ENCODE results near the gene RARS1. TPM values are rescaled to one million over a fixed set of nuclear protein-coding genes. Genes with fewer than 3 reads are reported as not detected.

The RARS1 gene
- total RNA-seq, 4 donors from 2014 or later: 80.4 to 253 (median 102) TPM

GRCh38 chr5:168550656-168551055 is 64.4 kb downstream of the RARS1 start:
- no peak for TF ChIP-seq POLR2A (IDR thresholded peaks at IDR 0.05)
- no peak for TF ChIP-seq CTCF (IDR thresholded peaks at IDR 0.05)
- no peaks in the 10 kb centered on the region for H3K4me1 ChIP-seq
- no peaks in the 10 kb centered on the region for H3K36me3 ChIP-seq
- no peak for DNase-seq
- no peaks in the 10 kb centered on the region for H3K9me3 ChIP-seq
- intact Hi-C loops (cut with DNase I; ENCODE audit: low total_unique reads): no loop called here
- H3K4me3 ChIP-seq: no peak overlapping the region
- no peaks in the 10 kb centered on the region for H3K27me3 ChIP-seq
- no peak overlapping the region for H3K27ac ChIP-seq

DNA sequence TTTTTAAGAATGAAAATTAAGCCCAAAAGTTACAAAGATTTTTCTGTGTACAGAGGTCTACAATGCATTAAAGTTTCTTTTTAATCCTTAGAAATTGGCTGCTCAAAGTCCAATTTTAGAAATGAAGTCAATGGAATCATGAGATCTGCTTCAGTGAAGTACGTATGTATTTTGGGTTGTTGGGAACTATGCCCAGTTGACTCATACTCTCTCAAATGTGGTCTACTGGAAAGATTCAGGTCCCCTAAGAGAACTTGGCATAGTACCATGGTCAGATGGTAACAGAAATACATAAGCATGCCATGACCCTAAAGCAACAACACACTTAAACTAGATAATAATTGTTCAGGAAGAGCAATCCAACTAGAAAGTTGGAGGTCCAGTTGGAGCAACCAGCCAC is 65.9 kb downstream of the RARS1 start:
- DNase-seq: no peak
- intact Hi-C loops (cut with DNase I; ENCODE audit: low total_unique reads): no loop called here
- Histone ChIP-seq H3K4me1 (no peaks in the 10 kb centered on the region), H3K27me3 (no peaks in the 10 kb centered on the region), H3K9me3 (no peaks in the 10 kb centered on the region), H3K4me3 (no peak overlapping the region), H3K36me3 (no peaks in the 10 kb centered on the region), H3K27ac (no peak overlapping the region)
- TF ChIP-seq CTCF (IDR thresholded peaks at IDR 0.05): no peak
- TF ChIP-seq POLR2A (IDR thresholded peaks at IDR 0.05): no peak

DNA sequence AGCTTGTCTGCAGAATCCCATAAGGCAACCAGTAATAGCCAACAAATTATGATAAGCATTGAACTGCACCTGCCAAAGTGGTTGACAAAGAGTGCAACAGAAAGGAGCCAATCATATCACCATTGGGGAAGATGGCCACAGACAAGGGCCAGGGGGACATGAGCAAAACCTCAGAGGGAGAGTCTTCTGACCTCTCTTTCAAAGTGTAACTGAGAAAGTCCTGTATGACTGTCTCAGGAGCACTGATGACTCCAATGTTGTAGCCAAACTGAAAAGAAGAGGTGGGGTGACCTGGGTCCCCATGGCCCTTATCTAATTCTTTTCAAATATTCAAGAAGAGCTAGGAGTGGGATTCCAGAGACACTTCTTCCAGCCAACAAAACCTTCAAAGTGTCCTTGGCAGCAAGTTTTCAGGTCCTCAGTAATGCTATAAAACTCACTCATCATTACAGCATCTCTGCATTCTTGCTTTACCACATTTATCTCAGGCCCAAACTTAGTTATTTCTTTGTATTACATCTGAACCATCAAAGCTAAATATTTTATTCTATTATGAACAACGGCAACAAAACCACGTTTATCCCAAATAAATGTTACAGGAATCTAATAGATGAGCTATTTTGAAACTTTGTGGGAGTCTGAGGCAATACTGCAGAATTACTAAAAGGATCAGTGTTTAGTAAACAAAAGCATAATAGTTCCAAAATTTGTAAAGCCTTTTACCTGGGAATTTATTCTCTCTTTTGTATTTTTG is 67.3 kb downstream of the RARS1 start:
- TF ChIP-seq POLR2A (IDR thresholded peaks at IDR 0.05) (no peak), CTCF (IDR thresholded peaks at IDR 0.05) (no peak)
- intact Hi-C loops (cut with DNase I; ENCODE audit: low total_unique reads): no loop called here
- H3K27ac ChIP-seq: no peak overlapping the region
- no peak overlapping the region for H3K4me3 ChIP-seq
- no peaks in the 10 kb centered on the region for H3K27me3 ChIP-seq
- no peaks in the 10 kb centered on the region for H3K9me3 ChIP-seq
- DNase-seq: no peak
- no peaks in the 10 kb centered on the region for H3K4me1 ChIP-seq
- no peaks in the 10 kb centered on the region for H3K36me3 ChIP-seq

GRCh38 chr5:168557389-168557788 is 71.1 kb downstream of the RARS1 start:
- Histone ChIP-seq H3K36me3 (no peaks in the 10 kb centered on the region), H3K4me1 (no peaks in the 10 kb centered on the region), H3K9me3 (no peaks in the 10 kb centered on the region), H3K27me3 (no peaks in the 10 kb centered on the region), H3K4me3 (no peak overlapping the region), H3K27ac (no peak overlapping the region)
- intact Hi-C loops (cut with DNase I; ENCODE audit: low total_unique reads): no loop called here
- DNase-seq: no peak
- no peak for TF ChIP-seq CTCF (IDR thresholded peaks at IDR 0.05)
- no peak for TF ChIP-seq POLR2A (IDR thresholded peaks at IDR 0.05)

GRCh38 chr5:168562279-168562678 is 76.0 kb downstream of the RARS1 start:
- H3K4me3 ChIP-seq: no peak overlapping the region
- intact Hi-C loops (cut with DNase I; ENCODE audit: low total_unique reads): no loop called here
- no peak overlapping the region for H3K27ac ChIP-seq
- TF ChIP-seq POLR2A (IDR thresholded peaks at IDR 0.05) (no peak), CTCF (IDR thresholded peaks at IDR 0.05) (no peak)
- no peaks in the 10 kb centered on the region for H3K36me3 ChIP-seq
- H3K27me3 ChIP-seq: no peaks in the 10 kb centered on the region
- no peaks in the 10 kb centered on the region for H3K9me3 ChIP-seq
- no peak for DNase-seq
- no peaks in the 10 kb centered on the region for H3K4me1 ChIP-seq
